GM20000 (cell line): ENCODE data around the gene CALN1.

ENCODE experiments used
- DNase-seq: peaks from one replicate; pipeline ENCODE4 v3.0.0; 2012; ENCODE audit warnings: low spot score
- CTCF ChIP-seq: IDR thresholded peaks from 2 replicates; pipeline ENCODE4 v1.5.1; 2012; ENCODE audit warnings: mild to moderate bottlenecking, control low read depth; ENCODE audit errors: extremely low read depth, missing control alignments

The CALN1 gene

GRCh38 chr7:72038022-72038732 is 374.0 kb downstream of the CALN1 start:
- no peak for TF ChIP-seq CTCF
- no peak for DNase-seq

DNA sequence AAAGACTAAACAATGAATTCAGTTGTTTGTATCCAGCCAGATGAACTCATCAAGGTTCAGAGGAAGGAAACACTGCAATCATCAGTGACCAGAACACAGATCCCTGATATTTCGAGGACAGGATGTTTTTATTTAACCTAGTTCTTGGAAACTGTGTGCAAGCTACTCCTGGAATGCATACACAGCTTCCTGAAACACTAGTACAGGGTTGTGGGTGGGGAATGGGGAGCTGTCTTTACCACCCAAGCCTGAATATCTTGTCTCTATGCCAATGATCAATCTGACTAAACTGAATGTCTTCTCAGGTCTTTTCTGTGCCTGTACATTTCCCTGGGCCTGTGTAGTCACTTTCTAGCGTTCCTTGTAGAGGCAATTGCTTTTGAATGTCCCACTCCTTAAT is 374.6 kb downstream of the CALN1 start:
- DNase-seq = no peak
- TF ChIP-seq CTCF = no peak

DNA sequence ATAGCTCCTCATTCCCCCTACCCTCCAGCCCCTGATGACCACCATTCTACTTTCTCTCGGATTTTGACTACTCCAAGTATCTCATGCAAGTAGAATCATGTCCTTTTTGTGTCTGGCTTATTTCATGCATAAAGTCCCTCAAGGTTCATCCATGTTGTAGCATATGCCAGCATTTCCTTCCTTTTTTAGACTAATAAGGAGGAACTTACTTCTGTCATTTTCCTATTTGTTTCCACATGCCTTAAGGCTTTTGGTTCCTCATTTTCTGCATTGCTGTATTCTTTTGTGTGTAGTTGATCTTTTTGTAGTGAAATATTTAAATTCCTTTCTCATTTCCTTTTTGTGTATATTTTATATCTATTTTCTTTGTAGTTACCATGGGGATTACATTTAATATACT is 376.9 kb downstream of the CALN1 start:
- TF ChIP-seq CTCF = no peak
- no peak for DNase-seq

DNA sequence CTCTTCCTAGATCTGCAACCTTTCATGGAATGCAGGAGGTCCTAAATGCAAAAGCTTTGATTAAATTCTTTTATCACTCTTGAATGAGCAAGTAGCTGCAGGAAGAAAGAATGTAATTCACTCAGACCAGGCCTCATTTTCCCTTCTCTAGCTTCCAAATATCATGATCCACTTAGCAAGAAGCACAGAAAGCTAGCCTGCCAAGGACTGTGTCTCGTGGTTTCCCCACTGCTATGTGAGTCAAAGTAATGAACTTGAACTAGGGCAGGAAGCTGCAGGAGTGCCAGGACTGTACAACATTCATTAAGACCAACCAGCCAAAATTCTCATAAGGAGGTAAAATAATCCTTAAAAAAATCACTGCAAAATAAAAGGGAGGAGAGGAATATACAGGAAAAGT is 379.2 kb downstream of the CALN1 start:
- no peak for DNase-seq
- no peak for TF ChIP-seq CTCF

GRCh38 chr7:72030994-72031667 is 381.0 kb downstream of the CALN1 start:
- DNase-seq = no peak
- no peak for TF ChIP-seq CTCF

- no peak for TF ChIP-seq CTCF
- no peak for DNase-seq
These were observed 383.9 kb downstream of the CALN1 start for GRCh38 chr7:72028267-72028666.

DNA sequence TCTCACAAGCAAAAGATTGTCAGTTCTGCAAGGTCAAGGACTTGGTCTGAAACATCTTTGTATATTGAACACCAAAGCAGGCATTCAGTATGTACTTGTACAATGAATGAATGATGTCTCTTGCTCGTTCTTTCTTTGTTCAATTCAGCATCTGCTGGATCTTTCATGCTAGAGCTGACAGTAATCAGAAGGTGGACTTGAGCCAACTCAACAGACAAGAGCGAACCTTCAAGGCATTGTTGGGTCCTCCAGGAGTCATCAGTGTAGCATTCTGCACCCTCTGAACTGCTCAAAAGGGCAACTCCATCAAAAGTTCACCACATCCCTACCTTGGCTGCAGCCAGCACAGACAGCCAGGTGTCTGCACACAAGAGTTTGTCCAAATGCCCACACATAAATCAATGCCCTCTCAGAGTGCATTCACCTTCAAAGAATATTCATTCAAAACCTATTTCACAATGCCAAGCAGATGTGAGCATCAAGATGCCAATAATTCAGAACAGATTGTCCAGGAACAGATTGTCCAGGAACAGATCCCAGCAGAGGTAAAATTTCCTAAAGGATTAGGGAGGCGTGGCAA is 386.7 kb downstream of the CALN1 start:
- DNase-seq = no peak
- no peak for TF ChIP-seq CTCF
